HG02623 (cell line): ENCODE data around the gene ABHD6.
"Not testable (repeated sequence)": the region's sequence is repeated elsewhere in the genome, so short reads cannot be mapped to it uniquely, and the experiment has no call there.

ENCODE experiments used
- ATAC-seq: cut with Tn5 transposase; IDR thresholded peaks from one replicate; pipeline ENCODE4 v1.9.1; 2021; ENCODE audit warnings: moderate library complexity; ENCODE audit not compliant: unreplicated experiment

Gene ABHD6

DNA sequence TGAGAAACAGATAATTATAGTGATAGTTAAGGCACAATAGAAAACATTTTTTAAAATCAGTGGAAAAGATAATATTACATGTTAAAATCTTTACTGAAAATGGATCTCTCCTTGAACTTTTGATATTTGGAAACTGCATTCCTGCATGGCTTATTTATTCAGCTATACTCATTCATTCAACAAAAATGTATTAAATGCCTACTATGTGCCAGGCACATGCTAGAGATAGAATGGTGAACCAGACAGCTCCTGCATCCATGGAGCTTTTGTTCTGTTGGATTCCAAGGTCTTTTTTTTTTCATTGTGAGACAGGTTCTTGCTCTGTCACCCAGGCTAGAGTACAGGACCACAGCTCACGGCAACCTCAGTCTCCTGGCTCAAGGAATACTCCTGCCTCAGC, 99.6 kb downstream of the ABHD6 start:
- ATAC-seq = no peak

- not testable (repeated sequence) for ATAC-seq
Observed at GRCh38 chr3:58339146-58339545, 101.6 kb downstream of the ABHD6 start.

- ATAC-seq = no peak
Observed at GRCh38 chr3:58340594-58341244, 103.1 kb downstream of the ABHD6 start.

DNA sequence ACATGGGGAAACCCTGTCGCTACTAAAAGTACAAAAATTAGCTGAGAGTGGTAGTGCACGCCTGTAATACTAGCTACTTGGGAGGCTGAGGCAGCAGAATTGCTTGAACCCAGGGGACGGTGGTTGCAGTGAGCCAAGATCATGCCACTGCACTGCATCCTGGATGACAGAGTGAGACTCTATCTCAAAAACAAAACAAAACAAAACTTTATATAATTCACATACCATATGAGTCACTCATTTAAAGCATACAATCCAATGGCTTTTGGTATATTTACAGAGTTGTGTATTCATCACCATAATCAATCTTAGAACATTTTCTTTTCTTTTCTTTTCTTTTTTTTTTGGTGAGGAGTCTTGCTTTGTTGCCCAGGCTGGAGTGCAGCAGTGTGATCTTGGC, 103.8 kb downstream of the ABHD6 start:
- no peak for ATAC-seq

GRCh38 chr3:58342676-58343075, 105.1 kb downstream of the ABHD6 start:
- no peak for ATAC-seq
